Dermis blood vessel endothelial cell (primary cell): Measurements from ENCODE around the gene ZNF544. TPM values are rescaled to one million over a fixed set of nuclear protein-coding genes. Genes with fewer than 3 reads are reported as not detected.
A peak's percentile ranks its signal among the peaks of the same experiment; 100 is the strongest.

Experiments
- DNase-seq: peaks from one replicate; pipeline ENCODE4 v3.0.0; 2010
- total RNA-seq: library from RNA; depleted of rRNA; stranded (reverse); fragments of >200 nt; gene quantifications from 2 replicates; pipeline ENCODE4 v1.2.3, GENCODE V29; 2014

The ZNF544 gene
- 57.9 and 67.4 TPM in 2 replicates for total RNA-seq

DNA sequence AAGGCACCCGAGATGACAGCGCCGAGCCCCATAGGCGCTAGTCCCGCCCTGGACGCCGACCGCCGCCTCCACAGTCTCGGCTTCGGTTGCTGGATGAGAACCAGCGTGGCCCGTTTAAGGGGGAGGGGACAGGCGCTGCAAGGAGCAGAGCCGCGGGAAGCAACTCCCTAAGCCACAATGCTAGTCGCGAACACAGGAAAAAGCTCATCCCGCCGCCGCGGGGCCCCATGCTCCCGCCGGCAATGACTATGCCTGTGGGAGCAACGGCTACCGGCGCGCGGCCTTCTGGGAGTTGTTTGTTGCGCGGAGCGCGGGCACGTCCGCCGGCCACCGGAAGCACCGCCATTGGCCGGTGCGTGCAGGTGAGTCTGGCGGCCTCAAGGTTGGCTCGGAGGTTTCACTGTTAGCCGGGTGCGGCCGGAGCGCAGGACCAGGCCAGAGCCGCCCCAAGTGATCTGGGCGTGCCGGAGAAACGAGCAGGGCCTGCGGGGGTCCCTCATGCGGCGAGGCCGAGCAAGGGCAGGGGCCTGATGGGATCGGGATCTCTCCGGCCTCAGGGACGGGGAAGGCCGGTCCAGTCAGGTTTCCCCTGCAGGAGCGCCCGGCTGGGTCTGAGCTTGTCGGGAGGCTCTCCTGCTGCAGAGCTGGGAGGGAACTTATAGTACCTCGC lies at the start of gene ZNF544:
Gene ZNF544, plus strand, starts transcription at position 330 of the 670 bp plus-strand sequence. CDS start 15,110 bp downstream, outside the sequence.
- peak; percentile 84 for DNase-seq

DNA sequence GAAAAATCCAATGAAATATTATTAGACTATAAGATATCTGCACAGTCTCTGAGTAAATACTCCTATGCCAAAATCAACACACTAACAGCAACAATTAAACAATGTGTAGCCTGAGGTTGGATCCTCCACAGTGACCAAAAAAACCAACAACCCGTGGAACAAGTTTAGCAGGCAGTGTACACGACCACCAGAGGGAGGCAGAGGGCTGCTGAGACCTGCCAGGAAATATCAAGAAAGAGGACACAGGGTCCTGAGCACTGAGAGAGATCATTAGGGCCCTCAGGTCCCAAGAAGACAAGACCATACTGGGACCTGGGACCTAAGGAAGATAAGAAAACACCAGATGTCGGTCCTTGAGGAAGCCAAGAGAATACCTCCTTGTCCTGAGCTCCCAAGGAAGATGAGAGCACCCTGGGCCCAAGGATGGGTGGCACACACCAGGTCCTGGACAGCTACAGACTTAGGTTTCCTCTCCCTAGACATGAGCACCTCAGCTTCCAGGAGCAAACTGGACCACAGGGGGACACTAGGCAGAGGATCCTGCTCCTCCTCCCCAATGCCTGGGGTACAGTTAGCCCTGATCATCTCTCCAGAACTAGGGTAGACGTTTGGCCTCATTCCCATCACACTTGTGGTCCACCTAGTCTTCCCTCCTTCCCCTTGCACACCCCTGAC lies 46.7 kb upstream of the ZNF544 start:
- peak; percentile 62 for DNase-seq

DNA sequence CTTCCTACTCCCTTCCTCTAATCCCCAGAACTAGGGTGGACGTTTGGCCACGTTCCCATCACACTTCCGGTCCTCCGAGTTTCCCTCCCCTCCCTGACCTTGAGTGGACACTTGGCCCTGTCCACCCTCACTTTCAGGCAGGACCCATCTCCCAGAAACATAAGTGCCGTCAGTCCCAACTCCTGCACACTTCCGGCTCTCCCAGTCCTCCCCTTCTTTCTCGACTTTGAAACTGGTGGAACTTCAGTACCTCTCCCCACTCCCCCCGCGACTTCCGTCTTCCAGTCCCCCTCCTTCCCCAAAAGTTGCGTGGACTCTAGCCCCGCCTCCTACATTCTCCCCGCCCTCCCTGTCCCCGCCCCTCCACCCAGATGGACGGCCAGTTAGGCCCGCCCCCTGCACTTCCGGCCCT lies 46.1 kb upstream of the ZNF544 start:
- no peak for DNase-seq

DNA sequence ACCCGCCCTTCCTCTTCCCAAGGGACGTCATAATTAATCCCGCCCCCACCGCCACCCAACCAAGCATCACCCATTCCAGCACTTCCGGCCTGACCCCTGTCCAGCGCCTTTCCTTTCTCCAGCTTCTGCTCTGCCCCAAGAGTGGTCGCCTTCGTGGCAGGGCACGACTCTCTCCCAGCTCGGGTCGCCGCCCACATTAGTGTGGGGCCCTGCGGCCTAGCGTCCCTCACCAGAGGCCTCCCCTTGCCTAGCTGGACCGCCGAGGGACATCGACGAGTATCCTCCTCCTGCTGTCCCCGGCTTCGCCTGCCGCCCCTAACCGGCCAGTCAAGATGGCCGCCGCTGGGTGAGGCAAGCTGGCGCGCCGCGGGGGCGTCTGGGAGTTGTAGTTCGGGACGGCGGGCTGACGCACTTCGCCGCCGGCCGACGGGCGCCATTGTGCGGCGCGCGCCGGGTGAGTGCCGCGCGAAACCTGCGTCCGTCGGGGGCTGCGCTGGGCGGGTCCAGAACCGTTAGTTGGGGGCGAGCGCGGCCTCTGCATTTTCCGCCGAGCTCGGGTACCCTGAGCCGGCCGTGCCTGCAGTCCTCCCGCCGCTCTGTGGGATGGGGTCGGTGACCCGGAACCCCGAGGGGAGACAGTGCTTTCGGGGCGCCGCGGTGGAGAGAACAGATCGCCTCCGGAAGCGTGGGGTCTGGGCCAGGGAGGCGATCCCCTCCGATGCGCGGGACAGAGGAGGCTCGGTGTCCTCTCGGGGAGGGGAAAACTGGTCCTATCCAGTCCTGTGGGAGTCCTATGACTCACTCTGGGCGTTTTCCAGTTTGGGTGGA lies 45.5 kb upstream of the ZNF544 start, which contains the start of gene ZNF274:
Gene ZNF274, plus strand, starts transcription at position 73 of the 828 bp plus-strand sequence. CDS start 905 bp downstream, outside the sequence.
- peak; percentile 94 for DNase-seq

DNA sequence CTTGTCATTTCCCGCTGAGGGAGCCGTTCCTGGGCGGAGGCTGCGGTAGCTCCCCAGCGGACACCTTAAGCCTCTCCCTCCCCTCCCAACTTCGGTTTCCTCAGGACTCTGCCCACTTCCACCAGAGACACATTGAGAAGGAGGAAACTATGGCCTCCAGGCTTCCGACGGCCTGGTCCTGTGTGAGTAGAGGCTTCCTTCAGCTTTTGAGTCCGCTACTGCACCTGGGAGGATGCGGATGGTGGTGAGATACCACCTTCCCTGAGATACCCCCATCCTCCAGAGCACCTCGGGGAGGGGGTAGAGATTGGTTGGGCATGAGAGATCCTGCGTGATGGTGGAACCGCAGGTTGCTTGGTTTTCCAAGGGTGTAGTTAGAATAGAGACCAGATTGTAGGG lies 44.9 kb upstream of the ZNF544 start:
- no peak for DNase-seq

DNA sequence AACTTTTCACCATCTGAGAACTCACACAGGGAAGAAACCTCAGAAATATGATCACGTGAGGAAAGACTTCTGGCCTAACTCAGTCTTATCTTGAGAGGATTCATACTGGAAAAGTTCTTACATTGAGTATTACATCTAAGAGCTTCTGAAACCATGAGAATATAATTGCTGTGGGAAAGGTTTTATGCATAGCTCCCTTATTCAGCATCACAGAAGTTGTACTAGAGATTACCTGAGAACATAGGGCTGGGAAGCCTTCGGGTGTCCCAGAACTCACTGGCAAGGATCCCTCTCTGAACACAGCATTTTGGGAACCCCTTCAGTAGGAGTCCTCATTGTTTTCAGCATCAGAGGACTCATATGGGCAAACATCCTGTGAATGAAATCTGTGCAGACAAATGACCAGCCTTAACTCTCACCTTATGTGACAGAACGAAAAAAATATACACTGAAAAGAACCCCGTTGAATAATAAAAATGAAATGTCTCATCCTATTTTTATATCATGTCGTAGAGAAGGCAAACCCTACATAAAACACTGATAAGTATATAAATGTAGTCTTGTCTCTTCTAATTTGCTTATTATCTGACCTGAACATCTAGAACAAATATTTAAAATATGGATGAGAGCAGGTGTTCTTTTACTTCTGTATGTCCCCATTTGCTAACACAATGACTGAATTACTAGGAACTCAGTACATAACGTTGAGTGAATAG lies 31.7 kb upstream of the ZNF544 start:
- DNase-seq, result peak; percentile 33

DNA sequence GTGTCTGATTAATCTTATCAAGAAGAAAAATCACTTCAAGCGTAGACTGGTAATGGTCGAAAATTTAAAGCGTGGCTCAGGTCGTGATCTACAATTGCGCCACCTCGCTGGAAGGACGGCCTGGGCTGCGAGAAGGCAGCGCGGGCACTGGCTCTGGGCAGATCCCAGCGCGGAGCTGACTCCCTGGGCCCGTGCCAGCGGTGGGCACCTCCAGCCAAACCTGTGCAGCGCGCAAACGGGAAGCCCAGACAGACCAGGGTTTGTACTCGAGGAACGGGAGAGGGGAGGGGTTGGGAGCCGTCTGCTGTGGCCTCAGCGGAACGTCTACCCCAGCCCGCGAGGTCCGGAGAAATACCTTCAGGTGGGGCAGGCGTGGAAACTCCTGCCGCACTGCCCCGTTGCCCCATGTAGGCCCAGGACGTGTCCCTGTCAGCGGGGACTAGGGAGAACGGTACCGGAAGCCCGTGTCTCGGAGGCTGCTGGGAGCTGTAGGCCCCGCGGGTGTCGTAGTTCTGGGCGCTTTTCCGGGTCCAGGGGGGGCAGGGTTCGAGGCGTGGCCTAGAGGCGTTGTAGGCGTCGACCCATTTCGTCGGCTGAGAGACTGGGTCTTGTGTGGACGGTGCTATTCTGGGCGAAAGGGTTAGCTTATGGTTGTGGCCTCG lies 24.8 kb upstream of the ZNF544 start:
- DNase-seq, result peak; percentile 23

DNA sequence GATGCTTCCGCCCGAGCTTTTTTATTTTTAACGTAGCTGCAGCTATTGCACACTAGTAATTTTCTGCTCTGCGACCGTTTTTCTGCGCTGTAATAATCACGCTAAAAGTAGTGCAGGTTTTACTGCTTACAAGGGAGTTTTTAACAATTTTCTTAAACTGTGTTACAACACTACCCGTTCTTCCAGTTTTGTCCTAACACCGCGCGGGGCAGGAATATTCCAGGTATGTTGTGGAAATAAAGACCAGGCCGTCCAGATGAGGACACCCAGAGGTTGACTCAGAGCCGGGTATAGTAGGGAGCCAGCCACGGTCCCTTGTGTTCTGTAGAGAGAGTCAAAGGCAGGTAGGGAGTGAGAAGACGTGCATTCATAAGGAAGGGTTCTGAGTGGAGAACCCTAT lies 24.1 kb upstream of the ZNF544 start:
- DNase-seq, result no peak

DNA sequence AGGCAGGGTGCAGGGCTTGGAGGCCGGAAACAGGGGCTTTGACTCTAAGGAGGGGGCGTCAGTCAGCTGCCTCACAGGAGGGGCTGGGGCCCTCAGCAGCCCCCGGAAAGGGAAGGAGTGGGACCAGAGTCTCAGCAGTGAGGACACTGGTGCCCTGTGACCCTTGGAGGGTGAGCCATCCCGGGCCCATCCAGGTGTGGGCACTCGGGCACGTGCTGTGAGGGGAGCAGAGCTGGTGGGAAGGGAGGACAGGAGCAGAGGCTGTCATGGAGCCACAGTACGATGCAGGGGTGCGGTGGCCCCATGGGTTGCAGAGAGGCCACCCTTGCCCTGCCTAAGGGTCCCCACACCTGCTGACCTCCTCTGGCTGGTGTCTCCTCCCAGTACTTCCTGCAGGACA lies 19.1 kb upstream of the ZNF544 start:
- no peak for DNase-seq

DNA sequence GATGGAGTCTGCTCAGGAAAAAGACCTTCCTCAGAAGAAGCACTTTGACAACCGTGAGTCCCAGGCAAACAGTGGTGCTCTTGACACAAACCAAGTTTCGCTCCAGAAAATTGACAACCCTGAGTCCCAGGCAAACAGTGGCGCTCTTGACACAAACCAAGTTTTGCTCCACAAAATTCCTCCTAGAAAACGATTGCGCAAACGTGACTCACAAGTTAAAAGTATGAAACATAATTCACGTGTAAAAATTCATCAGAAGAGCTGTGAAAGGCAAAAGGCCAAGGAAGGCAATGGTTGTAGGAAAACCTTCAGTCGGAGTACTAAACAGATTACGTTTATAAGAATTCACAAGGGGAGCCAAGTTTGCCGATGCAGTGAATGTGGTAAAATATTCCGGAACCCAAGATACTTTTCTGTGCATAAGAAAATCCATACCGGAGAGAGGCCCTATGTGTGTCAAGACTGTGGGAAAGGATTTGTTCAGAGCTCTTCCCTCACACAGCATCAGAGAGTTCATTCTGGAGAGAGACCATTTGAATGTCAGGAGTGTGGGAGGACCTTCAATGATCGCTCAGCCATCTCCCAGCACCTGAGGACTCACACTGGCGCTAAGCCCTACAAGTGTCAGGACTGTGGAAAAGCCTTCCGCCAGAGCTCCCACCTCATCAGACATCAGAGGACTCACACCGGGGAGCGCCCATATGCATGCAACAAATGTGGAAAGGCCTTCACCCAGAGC lies 16.2 kb upstream of the ZNF544 start:
- DNase-seq, result no peak

DNA sequence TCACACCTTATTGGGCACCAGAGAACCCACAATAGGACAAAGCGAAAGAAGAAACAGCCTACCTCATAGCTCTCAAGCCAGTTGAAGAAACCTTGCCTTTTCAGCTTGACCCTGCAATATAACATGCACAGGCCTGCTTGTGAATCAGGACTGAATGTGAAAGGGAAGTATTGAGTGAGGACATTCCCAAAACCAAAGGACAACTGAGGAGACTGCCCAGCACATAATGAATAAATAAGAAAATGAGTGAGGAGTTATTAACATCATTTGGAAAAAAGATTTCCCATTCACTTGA lies 15.7 kb upstream of the ZNF544 start:
- no peak for DNase-seq

DNA sequence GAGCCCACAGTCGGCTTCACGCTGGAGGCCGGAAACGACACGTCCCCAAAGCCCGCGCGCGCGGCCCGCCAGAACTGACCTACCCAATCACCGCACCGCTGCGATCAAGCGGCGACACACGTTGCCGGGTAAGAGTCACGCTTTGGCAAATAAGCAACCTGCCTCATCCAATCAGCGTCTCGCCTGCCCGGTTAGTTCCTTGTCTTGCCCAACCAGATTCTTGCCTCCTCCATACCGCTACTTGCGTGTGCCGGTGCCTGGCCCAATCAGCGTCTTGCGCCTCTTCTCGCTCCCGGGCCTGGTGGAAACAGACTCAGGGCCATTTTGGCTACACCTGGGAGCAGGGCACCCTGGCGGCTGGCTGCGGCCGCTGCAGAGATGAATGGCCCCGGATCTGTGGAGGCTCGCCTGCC lies 11.6 kb upstream of the ZNF544 start:
- DNase-seq, result no peak

DNA sequence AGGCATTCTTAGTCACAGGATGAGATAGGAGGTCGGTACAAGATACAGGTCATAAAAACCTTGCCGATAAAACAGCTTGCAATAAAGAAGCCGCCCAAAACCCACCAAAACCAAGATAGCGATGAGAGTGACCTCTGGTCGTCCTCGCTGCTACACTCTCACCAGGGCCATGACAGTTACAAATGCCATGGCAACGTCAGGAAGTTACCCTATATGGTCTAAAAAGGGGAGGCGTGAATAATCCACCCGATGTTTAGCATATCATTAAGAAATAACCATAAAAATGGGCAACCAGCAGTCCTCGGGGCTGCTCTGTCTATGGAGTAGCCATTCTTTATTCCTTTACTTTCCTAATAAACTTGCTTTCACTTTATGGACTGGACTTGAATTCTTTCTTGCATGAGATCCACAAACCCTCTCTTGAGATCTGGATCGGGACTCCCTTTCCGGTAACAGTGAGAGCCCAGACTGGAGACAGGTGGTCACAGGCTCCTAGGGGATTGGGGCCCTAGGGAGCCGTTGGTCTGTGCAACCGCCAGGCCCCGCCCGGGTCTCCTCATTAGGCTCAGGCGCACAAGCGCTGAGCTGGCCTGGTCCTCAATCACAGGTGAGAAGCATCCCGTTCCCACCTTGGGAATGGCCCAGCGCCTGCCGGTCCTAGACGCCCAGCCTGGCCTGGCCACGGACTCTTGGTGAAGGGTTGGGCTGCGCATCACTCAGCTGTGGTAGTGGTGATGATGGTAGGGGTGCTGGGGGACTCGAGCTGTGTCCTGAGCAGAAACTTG lies 10.9 kb upstream of the ZNF544 start:
- DNase-seq, result no peak

DNA sequence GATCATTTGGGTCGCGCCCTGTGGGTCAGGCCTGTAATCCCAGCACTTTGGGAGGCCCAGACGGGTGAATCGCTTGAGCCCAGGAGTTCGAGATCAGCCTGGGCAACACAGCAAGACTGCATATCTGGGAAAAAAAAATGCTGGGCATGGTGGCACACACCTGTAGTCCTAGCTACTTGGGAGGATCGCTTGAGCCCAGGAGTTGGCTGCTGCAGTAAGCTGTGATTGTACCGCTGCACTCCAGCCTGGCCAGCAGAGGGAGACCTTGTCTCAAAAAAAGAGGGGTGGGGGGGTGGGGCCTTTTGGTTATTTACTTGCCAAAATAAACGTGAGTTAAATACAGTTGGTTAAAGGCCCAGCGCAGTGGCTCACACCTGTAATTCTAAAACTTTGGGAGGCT lies 9.8 kb upstream of the ZNF544 start:
- peak; percentile 64 for DNase-seq

DNA sequence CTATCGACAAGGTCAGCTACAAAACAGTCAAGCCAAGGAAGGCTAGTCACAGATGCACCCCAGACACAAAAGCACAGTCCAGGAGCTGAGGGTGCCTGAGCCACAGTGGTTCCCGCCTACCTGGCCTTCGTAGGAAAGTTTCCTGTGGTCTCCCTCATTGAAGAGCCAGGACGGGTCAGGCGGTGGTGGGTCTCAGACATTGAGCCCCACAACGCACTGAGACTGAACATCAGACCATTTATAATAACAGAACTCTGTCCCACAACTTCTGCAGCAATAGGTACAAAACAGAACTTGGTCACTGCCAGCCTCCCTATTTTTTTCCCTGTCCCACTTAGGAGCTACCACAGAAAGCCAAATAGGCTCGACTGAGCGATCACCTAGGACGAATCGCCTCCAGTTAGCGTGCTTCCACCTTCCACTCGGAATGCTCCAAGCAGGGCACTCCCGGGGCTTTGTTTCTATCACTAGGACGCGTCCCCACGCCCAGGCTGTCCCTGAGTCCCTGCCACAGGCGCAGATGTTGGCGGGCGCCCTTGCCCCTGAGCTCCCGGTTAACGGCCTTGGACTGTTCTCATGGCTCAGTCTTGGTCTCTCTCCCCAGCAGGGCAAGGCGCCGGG lies 640 bp upstream of the ZNF544 start:
- DNase-seq, result no peak

DNA sequence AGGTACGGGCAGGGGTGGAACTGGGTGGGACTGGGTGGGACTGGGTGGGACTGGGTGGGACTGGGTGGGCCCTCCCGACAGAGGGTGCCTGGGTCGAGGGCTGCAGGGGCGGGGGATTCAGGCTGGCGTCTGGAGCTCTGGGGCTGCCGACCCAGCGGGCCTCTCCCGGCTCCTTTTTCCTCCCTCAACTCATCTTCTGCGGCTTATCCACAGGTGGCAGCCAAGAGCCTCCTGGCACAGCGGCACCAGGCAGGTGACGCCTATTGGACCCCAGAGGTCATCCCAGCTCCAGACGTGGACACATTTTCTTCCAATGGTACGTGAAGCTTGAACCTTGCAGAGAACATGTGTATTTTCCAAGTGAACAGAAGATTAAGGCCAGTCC lies 533 bp downstream of the ZNF544 start:
- peak; percentile 67 for DNase-seq

DNA sequence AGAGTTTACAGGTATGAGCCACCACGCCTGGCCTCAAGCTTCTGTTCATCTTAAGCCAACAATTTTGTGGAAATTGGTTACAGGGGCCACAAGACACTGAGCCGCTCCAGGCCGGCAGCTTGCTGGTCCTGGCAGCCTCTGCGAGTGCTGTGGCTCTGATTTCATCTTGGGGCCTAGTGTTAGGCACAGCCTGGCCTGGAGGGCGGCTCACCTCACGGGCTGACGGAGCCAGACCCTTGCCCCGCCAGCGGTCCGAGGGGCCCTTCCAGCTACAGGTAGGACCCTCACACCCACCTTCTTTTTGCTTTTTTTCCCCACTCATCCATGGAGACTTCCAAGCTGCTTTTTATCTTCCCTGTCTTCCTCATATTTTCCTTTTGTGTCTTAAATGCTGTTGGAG lies 8.6 kb downstream of the ZNF544 start:
- DNase-seq, result no peak

DNA sequence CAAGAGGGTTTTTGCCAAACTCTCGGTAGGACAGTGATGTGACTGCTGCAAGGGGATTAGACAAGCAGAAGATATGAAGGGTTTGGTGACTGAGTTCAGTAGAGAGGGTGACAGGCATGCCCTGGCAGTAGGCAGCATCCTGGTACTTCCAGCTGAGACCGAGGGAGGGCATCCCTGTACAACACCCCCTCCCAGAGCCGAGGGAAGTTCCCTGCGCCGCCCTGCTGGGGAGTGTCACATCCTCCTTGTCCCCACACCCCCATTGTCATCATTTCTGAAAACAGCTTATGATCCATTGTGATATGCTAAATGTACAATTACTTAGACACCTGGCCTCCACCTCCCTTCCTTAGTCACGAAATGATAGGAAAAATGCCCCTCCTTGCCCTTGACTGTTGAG lies 14.6 kb downstream of the ZNF544 start:
- DNase-seq, result no peak

DNA sequence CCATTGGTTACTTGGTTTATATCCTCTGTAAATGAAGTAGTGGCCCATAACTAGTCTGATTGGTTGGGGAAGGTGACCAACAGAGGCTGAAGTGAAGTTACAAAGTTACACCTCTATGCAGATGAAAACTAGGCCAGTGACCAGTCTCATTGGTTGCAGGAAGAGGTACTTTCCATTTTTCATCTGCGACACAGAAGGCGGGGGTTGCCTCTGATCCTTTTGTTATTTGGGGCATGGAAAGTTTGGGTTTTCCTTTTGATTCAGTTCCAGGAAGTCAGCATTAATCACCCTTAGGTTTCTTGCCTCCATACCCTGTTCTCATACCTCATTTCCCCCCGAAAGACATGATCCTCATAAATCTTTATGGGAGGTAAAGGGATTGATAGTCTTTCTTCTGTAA lies 20.2 kb downstream of the ZNF544 start:
- no peak for DNase-seq

DNA sequence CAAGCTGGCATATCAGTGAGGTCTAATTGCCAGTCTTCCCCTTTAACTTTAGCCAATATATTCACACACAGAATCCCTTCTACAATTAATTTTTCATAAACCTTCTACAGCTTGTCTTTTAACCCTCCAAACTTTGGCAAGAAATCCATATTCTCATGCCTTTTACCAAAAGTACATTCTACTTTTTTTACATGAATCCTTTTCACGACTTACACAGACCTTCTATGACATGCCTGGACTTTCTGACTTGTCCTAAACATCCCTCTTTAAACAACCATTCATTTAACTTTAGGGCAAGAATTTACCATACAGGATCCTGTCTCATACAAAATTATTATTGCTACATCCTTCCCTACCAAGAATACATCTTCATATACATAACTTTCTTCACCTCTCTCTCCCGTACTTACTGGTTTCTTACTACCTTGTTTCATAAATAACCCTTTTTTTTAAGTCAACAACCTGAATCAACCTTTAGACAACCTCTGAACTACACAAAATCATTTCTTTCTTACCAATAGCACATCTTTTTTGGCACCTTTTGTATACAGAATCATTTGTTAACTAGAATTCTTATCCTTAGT lies 23.5 kb downstream of the ZNF544 start:
- DNase-seq, result peak; percentile 13
